SK-N-MC (cell line): ENCODE results near the gene PDE1C.

Experiments used
- EZH2 ChIP-seq: fragments of 200-600 bp; sonication (generic); IDR thresholded peaks from one replicate; pipeline ENCODE4 v1.6.1; 2017; ENCODE audit warnings: antibody characterized with exemption
- POLR2AphosphoS5 ChIP-seq: IDR thresholded peaks from 2 replicates; pipeline ENCODE4 v1.6.1; 2012; ENCODE audit warnings: mild to moderate bottlenecking, low read depth, low read length, borderline replicate concordance

DNA sequence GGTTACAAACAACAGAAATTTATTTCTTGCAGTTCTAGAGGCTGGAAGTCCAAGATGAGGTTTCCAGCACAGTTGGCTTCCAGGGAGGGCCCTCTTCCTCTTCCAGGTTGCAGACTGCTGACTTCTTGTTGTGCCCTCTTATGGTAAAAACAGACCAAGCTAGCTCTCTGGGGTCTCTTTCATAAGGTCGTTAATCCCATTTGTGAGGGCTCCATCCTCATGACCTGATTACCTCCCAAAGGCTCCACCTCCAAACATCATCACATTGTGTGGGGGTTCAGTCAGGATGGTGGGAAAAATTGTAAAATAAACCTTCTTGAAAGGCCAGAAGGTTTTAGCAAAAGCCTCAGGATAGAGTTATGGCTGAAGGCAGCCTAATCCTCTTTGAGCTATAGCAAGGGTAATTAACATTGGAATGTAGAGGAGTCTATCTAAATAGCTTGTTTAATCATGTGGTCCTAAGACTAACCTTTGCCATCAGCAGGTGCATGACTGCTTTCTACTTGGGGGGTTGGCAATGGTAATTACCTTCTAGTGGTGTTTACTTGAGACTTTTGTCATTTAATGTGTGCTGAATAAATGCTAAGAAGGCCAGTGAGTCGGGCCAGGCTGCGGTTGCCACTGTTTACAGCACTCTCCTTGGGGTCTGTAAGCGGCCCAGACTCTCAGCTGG is 302.4 kb downstream of the PDE1C start:
- TF ChIP-seq POLR2AphosphoS5: no peak
- TF ChIP-seq EZH2: no peak
